GM12891 (cell line): ENCODE measurements around the gene MTFMT.

Experiments
- POLR2A ChIP-seq: IDR thresholded peaks from 2 replicates; pipeline ENCODE4 v1.6.1; 2011; ENCODE audit warnings: low read depth, low read length, control low read depth
- POLR2AphosphoS5 ChIP-seq: IDR thresholded peaks from 2 replicates; pipeline ENCODE4 v1.6.1; 2011; ENCODE audit warnings: low read depth, low read length, control low read depth
- POU2F2 ChIP-seq: IDR thresholded peaks from 2 replicates; pipeline ENCODE4 v1.6.1; 2011; ENCODE audit warnings: low read depth, mild to moderate bottlenecking, control low read depth, low read length, moderate library complexity

- TF ChIP-seq POLR2A (no peak), POLR2AphosphoS5 (no peak), POU2F2 (no peak)
These were observed 27.6 kb upstream of the MTFMT start for GRCh38 chr15:65056868-65057548.
